Vagina (tissue), 2 donors: ENCODE data around the gene ZCCHC14. TPM values are rescaled to one million over a fixed set of nuclear protein-coding genes. Genes with fewer than 3 reads are reported as not detected.

ENCODE experiments used
- DNase-seq, 2 donors: peaks; one replicate each; pipeline ENCODE4 v3.0.0-alpha.2; 2017; ENCODE audit errors: extremely low spot score in 2 of 2
- H3K27ac ChIP-seq: fragments of 200-600 bp; sonication (generic); one replicate; pipeline ENCODE4 v1.5.1; 2019
- H3K27me3 ChIP-seq: fragments of 200-600 bp; sonication (generic); one replicate; pipeline ENCODE4 v1.5.1; 2019
- H3K36me3 ChIP-seq, 2 donors: fragments of 200-600 bp; sonication (generic); one replicate each; pipeline ENCODE4 v1.5.1; 2017 to 2019
- H3K4me1 ChIP-seq: fragments of 200-600 bp; sonication (generic); one replicate; pipeline ENCODE4 v1.5.1; 2019
- H3K4me3 ChIP-seq, 2 donors: fragments of 200-600 bp; sonication (generic); 1 replicate in 1 of 2; 2 replicates in 1 of 2; pipeline ENCODE4 v1.5.1; 2016 to 2019
- H3K9me3 ChIP-seq: fragments of 200-600 bp; sonication (generic); one replicate; pipeline ENCODE4 v1.5.1; 2019
- CTCF ChIP-seq, 3 experiments: fragments of 450-650 bp in 2 of 3; fragments of 200-600 bp in 1 of 3; sonication (generic) in 1 of 3; IDR thresholded peaks; one replicate each; pipeline ENCODE4 v1.5.1; 2017 to 2019; ENCODE audit warnings: antibody characterized with exemption in 3 of 3, mild to moderate bottlenecking in 2 of 3, moderate library complexity in 2 of 3
- POLR2A ChIP-seq, 2 donors: fragments of 450-650 bp; IDR thresholded peaks; one replicate each; pipeline ENCODE4 v1.6.1; 2017; ENCODE audit warnings: antibody characterized with exemption in 2 of 2, mild to moderate bottlenecking in 2 of 2, moderate library complexity in 2 of 2
- POLR2AphosphoS5 ChIP-seq, 2 donors: sonication (generic); formaldehyde crosslinking; IDR thresholded peaks; one replicate each; pipeline ENCODE4 v1.9.0; 2017; ENCODE audit warnings: antibody characterized with exemption in 2 of 2, mild to moderate bottlenecking in 2 of 2, low read depth in 1 of 2; ENCODE audit not compliant: insufficient read depth in 1 of 2
- intact Hi-C: fragments of 100-400 bp; cut with DNase I; formaldehyde crosslinking; loops from one replicate; pipeline ENCODE4 v1.15.1; 2023
- total RNA-seq: library from RNA; depleted of rRNA; stranded (reverse); fragments of >200 nt; gene quantifications from one replicate; pipeline ENCODE4 v1.2.3, GENCODE V29; 2016

ZCCHC14 gene
- total RNA-seq, 1 donor from 2014 or later: 74.2 TPM

GRCh38 chr16:87395181-87395842, 97.5 kb downstream of the ZCCHC14 start:
- TF ChIP-seq CTCF (IDR thresholded peaks at IDR 0.05): no peak
- no peak for TF ChIP-seq POLR2A (IDR thresholded peaks at IDR 0.05)
- no peak for TF ChIP-seq POLR2AphosphoS5 (IDR thresholded peaks at IDR 0.05; ENCODE audit: insufficient read depth in 1 of 2, low read depth in 1 of 2)
- no peak overlapping the region for H3K4me3 ChIP-seq
- intact Hi-C loops: no loop called here
- peaks cover 41% of the 10 kb centered on the region for H3K4me1 ChIP-seq
- peaks cover 0 to 12% of the 10 kb centered on the region in 2 donors for H3K36me3 ChIP-seq
- H3K9me3 ChIP-seq: no peaks in the 10 kb centered on the region
- H3K27ac ChIP-seq: peak overlapping the region; percentile 34
- no peaks in the 10 kb centered on the region for H3K27me3 ChIP-seq
- no peak for DNase-seq

- DNase-seq: no peak
- H3K36me3 ChIP-seq: peaks cover 0 to 2% of the 10 kb centered on the region in 2 donors
- H3K9me3 ChIP-seq: no peaks in the 10 kb centered on the region
- H3K27me3 ChIP-seq: no peaks in the 10 kb centered on the region
- H3K4me3 ChIP-seq: peak overlapping the region; percentile 63 to 98
- intact Hi-C loops: no loop called here
- H3K4me1 ChIP-seq: peaks cover 48% of the 10 kb centered on the region
- TF ChIP-seq POLR2A (IDR thresholded peaks at IDR 0.05): no peak
- TF ChIP-seq CTCF (IDR thresholded peaks at IDR 0.05): no peak
- no peak for TF ChIP-seq POLR2AphosphoS5 (IDR thresholded peaks at IDR 0.05; ENCODE audit: insufficient read depth in 1 of 2, low read depth in 1 of 2)
- peak overlapping the region; percentile 100 for H3K27ac ChIP-seq
Measured at GRCh38 chr16:87393680-87394055, 99.2 kb downstream of the ZCCHC14 start.

GRCh38 chr16:87392821-87393679, 99.8 kb downstream of the ZCCHC14 start:
- peak overlapping the region; percentile 63 to 98 for H3K4me3 ChIP-seq
- no peak for DNase-seq

GRCh38 chr16:87391950-87392820, 100.6 kb downstream of the ZCCHC14 start, which contains the start of gene MAP1LC3B:
Gene MAP1LC3B, plus strand, starts transcription at chr16:87392336. Its CDS starts 92 bp downstream, at chr16:87392428.
- intact Hi-C loops: loop anchor here (1.0 kb wide), 1 partner anchor 75 kb away; the partner anchor contains the start of gene C16orf95
- peaks cover 59% of the 10 kb centered on the region for H3K4me1 ChIP-seq
- peak within 1 kb of the TSS; percentile 63 to 98 for H3K4me3 ChIP-seq
- H3K36me3 ChIP-seq: no peaks in the 10 kb centered on the region
- no peaks in the 10 kb centered on the region for H3K9me3 ChIP-seq
- peak within 1 kb of the TSS; percentile 100 for H3K27ac ChIP-seq
- TF ChIP-seq POLR2A (IDR thresholded peaks at IDR 0.05) (peak; percentile 58 to 93), CTCF (IDR thresholded peaks at IDR 0.05) (no peak), POLR2AphosphoS5 (IDR thresholded peaks at IDR 0.05; ENCODE audit: insufficient read depth in 1 of 2, low read depth in 1 of 2) (peak; percentile 67 to 98)
- no peaks in the 10 kb centered on the region for H3K27me3 ChIP-seq
- peak in 1 of 2 donors; percentile 98 for DNase-seq

More at GRCh38 chr16:87392821-87393679, 99.8 kb downstream of the ZCCHC14 start:
- Histone ChIP-seq H3K27me3 (no peaks in the 10 kb centered on the region), H3K27ac (peak overlapping the region; percentile 100), H3K36me3 (no peaks in the 10 kb centered on the region), H3K4me1 (peaks cover 51% of the 10 kb centered on the region), H3K9me3 (no peaks in the 10 kb centered on the region)
- intact Hi-C loops: loop anchor here (1.0 kb wide), 1 partner anchor 76 kb away; the partner anchor contains the start of gene C16orf95
- TF ChIP-seq CTCF (IDR thresholded peaks at IDR 0.05) (peak in 1 of 3 experiments; percentile 12), POLR2AphosphoS5 (IDR thresholded peaks at IDR 0.05; ENCODE audit: insufficient read depth in 1 of 2, low read depth in 1 of 2) (peak in 1 of 2 donors; percentile 39), POLR2A (IDR thresholded peaks at IDR 0.05) (no peak)
